GM12878 (cell line): Measurements from ENCODE around the gene DDX10.

Experiments used
- EZH2 ChIP-seq: IDR thresholded peaks from 2 replicates; pipeline ENCODE4 v1.6.1; 2012; ENCODE audit warnings: low read depth, mild to moderate bottlenecking, control low read depth, inconsistent platforms, low read length, borderline replicate concordance; ENCODE audit not compliant: control insufficient read depth
- PAX5 ChIP-seq: IDR thresholded peaks from 2 replicates; pipeline ENCODE4 v1.6.1; 2011; ENCODE audit warnings: low read depth, low read length, borderline replicate concordance
- POLR2AphosphoS5 ChIP-seq: IDR thresholded peaks from 2 replicates; pipeline ENCODE4 v1.6.1; 2011; ENCODE audit warnings: mild to moderate bottlenecking, low read length, inconsistent platforms
- RCOR1 ChIP-seq: conservative IDR thresholded peaks from 2 replicates; pipeline ENCODE4 v1.6.1; 2012; ENCODE audit warnings: low read depth, low read length, improper control_type of control experiment

DNA sequence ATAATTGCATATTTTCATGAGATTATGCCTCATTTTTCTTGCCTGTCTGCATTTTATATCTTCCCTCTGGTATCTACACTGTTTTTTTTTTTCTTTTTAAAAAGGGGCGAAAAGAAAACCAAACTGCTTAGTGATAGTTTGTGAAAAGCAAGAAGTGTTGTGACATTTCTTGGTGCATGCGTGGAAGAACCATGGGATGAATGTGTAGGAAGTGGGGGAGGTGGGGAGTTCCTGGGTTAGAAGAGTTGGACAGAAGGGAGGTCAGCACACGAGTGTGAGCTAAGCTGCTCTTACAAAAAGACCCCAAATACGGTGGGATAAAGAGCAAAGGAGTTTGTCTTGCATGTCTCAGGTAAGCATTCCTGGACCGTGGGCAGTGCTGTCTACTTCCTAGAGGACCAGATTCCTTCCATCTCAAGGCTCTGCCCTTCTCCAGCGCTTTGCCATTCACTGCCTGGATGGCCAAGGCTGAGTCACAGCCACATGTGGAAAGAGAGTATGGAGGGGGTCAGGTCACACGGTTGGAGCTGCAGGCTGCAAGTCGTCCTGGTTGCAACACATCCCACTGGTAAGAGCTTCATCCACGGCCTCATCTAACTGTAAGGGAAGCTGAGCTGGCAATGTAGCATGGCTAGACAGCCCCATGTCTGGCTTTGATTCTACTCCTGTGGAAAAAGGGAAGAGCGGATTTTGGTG is 300.6 kb downstream of the DDX10 start:
- TF ChIP-seq EZH2, result no peak
- TF ChIP-seq PAX5, result no peak
- TF ChIP-seq RCOR1, result no peak
- no peak for TF ChIP-seq POLR2AphosphoS5
